ENCODE results near the gene ZBTB24.

ZBTB24 gene

DNA sequence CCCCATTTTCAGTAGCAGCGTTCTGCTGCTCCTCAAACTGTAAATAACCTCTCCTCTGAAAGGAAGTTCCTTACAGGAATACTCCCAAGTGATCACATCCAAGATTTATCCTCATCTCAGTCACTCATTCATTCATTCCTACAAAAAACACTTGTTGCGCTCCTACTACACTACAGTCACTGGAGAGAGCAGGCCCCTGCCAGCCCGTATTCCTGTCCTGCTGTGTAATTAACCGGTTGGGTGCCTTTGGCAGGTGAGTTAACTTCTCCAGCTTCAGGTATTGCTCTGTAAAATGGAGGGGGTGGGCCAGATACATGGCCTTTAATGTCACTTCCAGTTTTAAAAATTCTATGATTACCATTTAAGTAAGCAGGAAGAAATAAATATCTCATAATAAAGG is 15.0 kb upstream of the ZBTB24 start:
- DNase-seq (ENCODE audit: low spot score), result no peak

- no peak for DNase-seq (ENCODE audit: low spot score)
Observed at GRCh38 chr6:109496036-109496772, 13.2 kb upstream of the ZBTB24 start.

DNA sequence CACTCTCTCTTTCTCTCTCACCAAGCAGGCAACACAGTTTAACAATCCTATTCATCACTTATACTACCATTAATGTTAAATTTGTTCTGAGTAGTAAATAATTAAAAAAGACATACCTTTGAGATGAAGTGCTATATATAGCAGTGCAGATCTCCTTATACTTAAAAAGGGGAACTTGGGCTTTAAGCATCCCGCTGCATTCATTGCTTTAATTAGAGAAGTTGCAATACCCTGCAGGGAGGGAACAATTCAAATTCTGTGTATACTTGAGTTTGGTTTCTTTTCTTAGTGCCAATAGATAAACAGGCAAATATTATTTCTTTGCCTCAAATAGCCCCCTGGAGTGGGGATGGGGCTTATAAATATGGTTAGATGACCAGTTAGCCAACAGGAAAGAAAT is 10.8 kb upstream of the ZBTB24 start:
- DNase-seq (ENCODE audit: low spot score), result no peak

- no peak for DNase-seq (ENCODE audit: low spot score)
Observed at GRCh38 chr6:109491207-109491938, 8.4 kb upstream of the ZBTB24 start.

DNA sequence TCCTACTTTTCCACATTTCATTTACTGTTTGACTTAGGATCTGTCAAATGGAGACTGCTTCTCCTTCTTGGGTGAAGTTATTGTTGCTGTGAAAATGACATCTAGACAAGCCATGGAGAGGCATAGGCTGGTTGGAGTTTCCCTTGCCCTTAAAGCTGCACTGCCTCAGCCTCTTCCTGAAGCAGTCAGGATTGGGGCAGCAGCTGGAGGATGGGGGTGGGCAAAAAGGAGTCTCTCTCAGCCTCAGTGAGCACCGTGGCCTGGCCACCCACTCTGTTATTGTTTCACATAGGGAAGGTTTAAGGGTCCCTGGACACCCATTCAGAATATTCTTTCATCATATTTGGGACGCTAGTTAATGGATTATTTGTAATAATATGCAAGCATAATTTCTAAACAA is 7.7 kb upstream of the ZBTB24 start:
- DNase-seq (ENCODE audit: low spot score), result no peak

- DNase-seq (ENCODE audit: low spot score), result no peak
Observed at GRCh38 chr6:109488001-109488400, 5.0 kb upstream of the ZBTB24 start.

GRCh38 chr6:109486068-109486467 is 3.0 kb upstream of the ZBTB24 start:
- no peak for DNase-seq (ENCODE audit: low spot score)

GRCh38 chr6:109485266-109485935 is 2.4 kb upstream of the ZBTB24 start:
- no peak for DNase-seq (ENCODE audit: low spot score)

- no peak for DNase-seq (ENCODE audit: low spot score)
Observed at GRCh38 chr6:109484122-109484521, 1.1 kb upstream of the ZBTB24 start.

GRCh38 chr6:109483735-109484057 is 677 bp upstream of the ZBTB24 start:
- DNase-seq (ENCODE audit: low spot score), result no peak

DNA sequence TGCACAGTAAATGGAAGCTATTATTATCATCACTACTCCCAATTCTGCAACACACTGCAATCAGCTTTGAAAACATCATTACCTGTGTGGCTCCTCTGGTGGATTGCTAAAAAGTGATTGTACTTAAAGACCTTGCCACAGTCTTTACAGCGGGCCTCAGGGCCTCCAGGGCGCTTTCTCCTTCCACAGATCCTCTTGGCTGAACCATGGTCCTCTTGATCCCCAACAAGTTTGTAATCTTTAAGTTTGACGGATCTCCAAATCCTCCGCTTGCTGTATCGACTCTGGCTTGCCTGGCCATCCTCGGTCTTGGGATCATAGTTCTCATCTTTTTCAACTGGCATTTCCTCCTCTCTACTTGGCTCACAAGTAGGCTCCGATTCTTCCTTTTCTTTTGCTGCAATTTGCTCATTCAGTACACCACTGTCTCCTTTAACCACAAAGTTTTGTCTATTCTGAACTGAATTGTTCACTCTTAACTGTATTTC is 2.0 kb downstream of the ZBTB24 start:
- no peak for DNase-seq (ENCODE audit: low spot score)

GRCh38 chr6:109478841-109479624 is 4.0 kb downstream of the ZBTB24 start:
- no peak for DNase-seq (ENCODE audit: low spot score)

DNA sequence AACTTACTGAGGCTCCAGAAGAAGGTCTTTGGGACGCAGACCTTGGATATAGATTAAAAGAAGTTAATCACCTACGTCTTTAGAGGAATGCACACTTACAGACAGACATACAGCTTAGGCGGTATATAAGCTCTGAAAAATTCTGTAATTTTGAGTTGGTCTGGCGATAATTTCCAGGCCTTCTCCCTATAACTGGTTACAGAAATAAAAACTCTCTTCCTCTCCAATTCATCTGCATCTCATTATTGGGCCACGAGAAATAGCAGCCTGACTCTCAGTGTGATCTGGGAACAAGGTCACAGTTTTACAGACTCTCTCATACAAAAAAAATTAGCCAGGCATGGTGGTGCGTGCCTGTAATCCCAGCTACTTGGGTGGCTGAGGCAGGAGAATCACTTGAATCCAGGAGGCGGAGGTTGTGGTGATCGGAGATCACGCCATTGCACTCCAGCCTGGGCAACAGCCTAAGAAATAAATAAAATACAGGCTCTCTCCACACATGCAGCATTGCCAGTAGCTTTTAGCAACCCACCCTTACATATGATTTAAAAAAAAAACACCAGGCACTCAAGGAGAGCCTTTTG is 4.7 kb downstream of the ZBTB24 start:
- no peak for DNase-seq (ENCODE audit: low spot score)

GRCh38 chr6:109477725-109478124 is 5.3 kb downstream of the ZBTB24 start:
- DNase-seq (ENCODE audit: low spot score), result no peak

- no peak for DNase-seq (ENCODE audit: low spot score)
Observed at GRCh38 chr6:109477184-109477583, 5.8 kb downstream of the ZBTB24 start.

GRCh38 chr6:109475625-109476024 is 7.4 kb downstream of the ZBTB24 start:
- no peak for DNase-seq (ENCODE audit: low spot score)

- no peak for DNase-seq (ENCODE audit: low spot score)
Observed at GRCh38 chr6:109474995-109475394, 8.0 kb downstream of the ZBTB24 start.

DNA sequence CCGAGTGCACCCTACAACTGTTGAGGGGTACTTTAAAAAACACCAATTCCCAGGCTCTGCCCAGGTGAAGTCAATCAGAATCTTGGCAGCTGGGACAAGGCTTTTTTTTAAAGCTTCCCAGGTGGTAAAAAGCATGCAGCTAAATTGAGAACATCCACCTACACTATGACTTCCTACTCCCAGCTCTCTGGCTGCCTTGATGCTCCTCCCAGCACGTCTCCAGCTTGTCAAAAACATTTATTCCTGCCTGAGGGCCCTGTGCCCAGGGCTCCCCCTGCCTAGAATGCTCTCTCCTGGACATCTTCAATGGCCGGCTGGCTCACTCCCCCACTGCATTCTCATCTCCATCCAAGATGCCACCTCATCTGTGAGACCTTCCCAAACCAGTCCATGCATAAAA is 9.9 kb downstream of the ZBTB24 start:
- DNase-seq (ENCODE audit: low spot score), result no peak

GRCh38 chr6:109472132-109472995 is 10.7 kb downstream of the ZBTB24 start:
- no peak for DNase-seq (ENCODE audit: low spot score)

DNA sequence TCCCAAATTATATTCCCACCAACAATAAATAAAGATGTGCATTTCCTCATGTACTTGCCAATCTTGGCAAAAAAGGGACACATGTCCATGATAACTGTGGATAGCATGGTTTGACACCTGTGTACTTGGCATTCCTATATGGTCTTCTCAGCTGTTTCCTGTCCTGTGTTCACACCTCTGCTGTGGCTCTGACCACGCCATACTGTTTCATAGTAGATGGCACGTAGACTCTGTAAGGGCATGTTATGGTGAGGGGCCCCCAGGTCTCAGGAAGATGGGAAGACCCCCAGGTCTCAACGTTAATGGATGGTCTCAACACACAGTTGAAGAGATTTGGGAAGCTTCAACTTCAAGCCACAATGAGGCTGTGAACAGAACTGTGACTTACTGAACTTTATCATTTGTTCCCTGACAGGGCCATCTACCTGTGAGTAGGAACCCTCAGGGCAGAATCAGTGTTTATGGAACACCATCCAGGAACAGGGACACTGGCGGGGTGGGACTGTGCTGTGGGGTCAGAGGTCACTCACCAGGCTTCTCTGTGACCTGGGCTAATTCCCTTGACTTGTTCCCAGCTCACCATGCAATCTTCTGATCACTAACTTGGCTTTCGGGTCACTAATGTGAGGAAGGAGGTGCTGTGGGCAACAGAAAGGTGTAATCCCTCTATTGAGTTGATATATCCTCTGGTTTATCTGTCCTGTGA is 11.8 kb downstream of the ZBTB24 start:
- DNase-seq (ENCODE audit: low spot score), result no peak
